Sigmoid colon (tissue), 7 donors: ENCODE data around the gene WDFY4. TPM values are rescaled to one million over a fixed set of nuclear protein-coding genes. Genes with fewer than 3 reads are reported as not detected.

Experiments
- DNase-seq: peaks from one replicate; pipeline ENCODE4 v3.0.0-alpha.2; 2019
- H3K27ac ChIP-seq, 4 donors: fragments of 200-600 bp; sonication (generic); one replicate each; pipeline ENCODE4 v1.5.1; 2016 to 2019; ENCODE audit warnings: mild to moderate bottlenecking in 1 of 4
- H3K27me3 ChIP-seq, 3 donors: fragments of 200-600 bp; sonication (generic); one replicate each; pipeline ENCODE4 v1.5.1; 2019; ENCODE audit warnings: mild to moderate bottlenecking in 1 of 3
- H3K36me3 ChIP-seq, 4 donors: fragments of 200-600 bp; sonication (generic); one replicate each; pipeline ENCODE4 v1.5.1; 2016 to 2019
- H3K4me1 ChIP-seq, 4 donors: fragments of 200-600 bp; sonication (generic); one replicate each; pipeline ENCODE4 v1.5.1; 2017 to 2019
- H3K4me3 ChIP-seq, 4 donors: fragments of 200-600 bp; sonication (generic); one replicate each; pipeline ENCODE4 v1.5.1; 2017 to 2019; ENCODE audit warnings: mild to moderate bottlenecking in 2 of 4, moderate library complexity in 1 of 4
- H3K9me3 ChIP-seq, 4 donors: fragments of 200-600 bp in 3 of 4; sonication (generic) in 3 of 4; one replicate each; pipeline versions ENCODE4 v1.5.1 to v1.6.1; 2013 to 2019
- EP300 ChIP-seq, 4 donors: sonication (generic); formaldehyde crosslinking; IDR thresholded peaks; one replicate each; pipeline ENCODE4 v1.6.1; 2017; ENCODE audit warnings: antibody characterized with exemption in 4 of 4
- POLR2A ChIP-seq, 2 donors: fragments of 450-650 bp; IDR thresholded peaks; one replicate each; pipeline ENCODE4 v1.6.1; 2016; ENCODE audit warnings: antibody characterized with exemption in 2 of 2, mild to moderate bottlenecking in 2 of 2, moderate library complexity in 2 of 2
- POLR2AphosphoS5 ChIP-seq, 4 donors: sonication (generic); formaldehyde crosslinking; IDR thresholded peaks; one replicate each; pipeline ENCODE4 v1.6.1; 2017; ENCODE audit warnings: antibody characterized with exemption in 4 of 4
- whole genome bisulfite sequencing, 2 donors: extraction: QIAGEN DNeasy Blood & Tissue Kit; methylation state at CpG; one replicate each; pipeline ENCODE4 v1.1.7; 2013; 5-methylcytosine and 5-hydroxymethylcytosine counted together
- intact Hi-C: fragments of 100-400 bp; cut with DNase I; formaldehyde crosslinking; loops from one replicate; pipeline ENCODE4 v1.15.1; 2023
- polyA plus RNA-seq, 3 donors: library from polyadenylated mRNA; stranded (reverse); fragments of 200-250 nt; gene quantifications; one replicate each; pipeline ENCODE4 v1.2.3, GENCODE V29; 2013
- total RNA-seq, 4 donors: library from RNA; depleted of rRNA; stranded (reverse); fragments of >200 nt; gene quantifications; one replicate each; pipeline ENCODE4 v1.1.0, GENCODE V29; 2016
- TF ChIP-seq, protein P1 (sequence below), 4 experiments: fragments of 450-650 bp in 3 of 4; fragments of 200-600 bp in 1 of 4; IDR thresholded peaks; one replicate each; pipeline ENCODE4 v1.5.1; 2016 to 2019; ENCODE audit warnings: antibody characterized with exemption in 4 of 4, mild to moderate bottlenecking in 3 of 4, moderate library complexity in 2 of 4
- donor health status: healthy with polysubstance abuse.
- donor health status: Bipolar disorder and iron deficiency.
- donor health status: healthy.

Gene WDFY4
- total and polyA plus RNA-seq, 7 donors: 0.60 to 18.6 (median 2.5) TPM

DNA sequence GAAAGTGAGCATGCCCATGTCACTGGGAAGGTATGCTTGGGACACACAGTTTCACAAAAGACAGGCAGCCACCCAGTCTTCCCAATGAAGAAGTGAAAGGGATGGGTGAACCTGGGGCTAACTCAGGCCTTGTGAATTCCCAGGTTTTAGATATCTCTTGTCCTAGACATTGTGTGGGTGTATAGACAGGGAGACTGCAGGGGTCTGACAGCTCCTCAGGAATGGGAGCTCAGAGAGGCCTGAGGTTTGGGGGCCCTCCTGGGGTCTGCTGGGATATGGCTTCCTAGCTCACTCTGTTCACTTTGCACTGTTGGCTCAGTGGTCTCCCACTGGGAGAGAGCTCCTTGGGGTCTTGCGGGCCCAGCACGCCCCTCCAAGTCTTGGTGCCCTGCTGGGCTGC lies 47.0 kb downstream of the WDFY4 start:
- Histone ChIP-seq H3K9me3 (no peaks in the 10 kb centered on the region), H3K27ac (no peak overlapping the region), H3K36me3 (no peaks in the 10 kb centered on the region), H3K27me3 (peaks cover 0 to 4% (median 0%) of the 10 kb centered on the region in 3 donors), H3K4me1 (no peaks in the 10 kb centered on the region), H3K4me3 (no peak overlapping the region)
- intact Hi-C loops: no loop called here
- DNase-seq: no peak
- WGBS, 2 donors: 91 to 94% methylated on average over 2 of the region's 2 CpGs
- no peak for TF ChIP-seq POLR2AphosphoS5 (IDR thresholded peaks at IDR 0.05)
- TF ChIP-seq POLR2A (IDR thresholded peaks at IDR 0.05): no peak
- TF ChIP-seq, protein P1, sequence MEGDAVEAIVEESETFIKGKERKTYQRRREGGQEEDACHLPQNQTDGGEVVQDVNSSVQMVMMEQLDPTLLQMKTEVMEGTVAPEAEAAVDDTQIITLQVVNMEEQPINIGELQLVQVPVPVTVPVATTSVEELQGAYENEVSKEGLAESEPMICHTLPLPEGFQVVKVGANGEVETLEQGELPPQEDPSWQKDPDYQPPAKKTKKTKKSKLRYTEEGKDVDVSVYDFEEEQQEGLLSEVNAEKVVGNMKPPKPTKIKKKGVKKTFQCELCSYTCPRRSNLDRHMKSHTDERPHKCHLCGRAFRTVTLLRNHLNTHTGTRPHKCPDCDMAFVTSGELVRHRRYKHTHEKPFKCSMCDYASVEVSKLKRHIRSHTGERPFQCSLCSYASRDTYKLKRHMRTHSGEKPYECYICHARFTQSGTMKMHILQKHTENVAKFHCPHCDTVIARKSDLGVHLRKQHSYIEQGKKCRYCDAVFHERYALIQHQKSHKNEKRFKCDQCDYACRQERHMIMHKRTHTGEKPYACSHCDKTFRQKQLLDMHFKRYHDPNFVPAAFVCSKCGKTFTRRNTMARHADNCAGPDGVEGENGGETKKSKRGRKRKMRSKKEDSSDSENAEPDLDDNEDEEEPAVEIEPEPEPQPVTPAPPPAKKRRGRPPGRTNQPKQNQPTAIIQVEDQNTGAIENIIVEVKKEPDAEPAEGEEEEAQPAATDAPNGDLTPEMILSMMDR (IDR thresholded peaks at IDR 0.05): no peak
- TF ChIP-seq EP300 (IDR thresholded peaks at IDR 0.05): no peak

DNA sequence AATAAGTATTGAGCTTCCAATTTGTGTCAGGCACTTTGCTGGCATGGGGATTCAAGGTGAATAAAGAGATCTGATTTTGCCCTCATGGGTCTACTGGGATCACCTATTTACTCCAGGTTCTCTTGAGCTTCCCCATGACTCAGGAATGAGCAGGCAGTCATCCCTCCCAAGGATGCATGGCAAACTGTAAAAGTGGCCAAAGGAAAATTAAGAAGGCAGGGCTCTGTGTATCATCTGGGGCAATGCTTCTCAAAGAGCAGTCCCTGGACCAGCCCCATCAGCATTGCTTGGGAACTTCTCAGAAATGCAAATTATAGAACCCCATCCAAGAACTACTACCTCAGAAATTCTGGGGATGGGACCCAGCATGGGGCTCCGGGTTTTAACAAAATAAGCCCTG lies 48.7 kb downstream of the WDFY4 start:
- Histone ChIP-seq H3K9me3 (no peaks in the 10 kb centered on the region), H3K27me3 (peaks cover 0 to 4% (median 0%) of the 10 kb centered on the region in 3 donors), H3K27ac (no peak overlapping the region), H3K36me3 (no peaks in the 10 kb centered on the region), H3K4me1 (no peaks in the 10 kb centered on the region), H3K4me3 (no peak overlapping the region)
- intact Hi-C loops: no loop called here
- WGBS, 2 donors: 71 to 75% methylated on average over 1 of the region's 1 CpG
- DNase-seq: no peak
- TF ChIP-seq POLR2A (IDR thresholded peaks at IDR 0.05) (no peak), EP300 (IDR thresholded peaks at IDR 0.05) (no peak), POLR2AphosphoS5 (IDR thresholded peaks at IDR 0.05) (no peak)
- TF ChIP-seq, protein P1 (IDR thresholded peaks at IDR 0.05): no peak

DNA sequence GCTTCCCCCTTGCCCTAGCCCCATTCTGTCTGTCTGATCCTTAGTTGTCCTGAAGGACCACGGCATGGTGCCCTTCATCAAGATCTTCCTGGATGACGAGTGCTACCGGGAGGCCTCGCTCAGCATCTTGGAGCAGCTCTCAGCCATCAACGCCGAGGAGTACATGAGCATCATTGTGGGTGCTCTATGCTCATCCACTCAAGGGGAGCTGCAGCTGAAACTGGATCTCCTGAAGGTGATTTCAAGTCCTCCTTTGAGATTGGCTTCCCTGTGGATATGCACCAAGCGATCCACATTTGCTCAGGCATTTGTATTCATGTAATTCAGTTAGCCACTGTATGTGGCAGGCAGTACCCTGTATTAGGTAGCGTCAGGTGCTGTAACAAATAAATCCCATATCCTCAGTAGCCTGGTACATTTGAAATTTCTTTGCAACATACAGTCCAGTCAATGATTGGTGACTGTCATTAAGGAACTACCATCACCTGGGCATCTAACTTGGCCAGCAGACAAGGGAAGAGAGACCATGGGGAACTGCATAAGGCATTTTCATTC lies 51.2 kb downstream of the WDFY4 start:
- no peak overlapping the region for H3K27ac ChIP-seq
- no peak overlapping the region for H3K4me3 ChIP-seq
- H3K36me3 ChIP-seq: no peaks in the 10 kb centered on the region
- TF ChIP-seq, protein P1 (IDR thresholded peaks at IDR 0.05): no peak
- no peak for TF ChIP-seq EP300 (IDR thresholded peaks at IDR 0.05)
- no peak for TF ChIP-seq POLR2A (IDR thresholded peaks at IDR 0.05)
- no peak for TF ChIP-seq POLR2AphosphoS5 (IDR thresholded peaks at IDR 0.05)
- WGBS, 2 donors: 80 to 95% methylated on average over 8 of the region's 8 CpGs
- H3K4me1 ChIP-seq: no peaks in the 10 kb centered on the region
- no peaks in the 10 kb centered on the region for H3K9me3 ChIP-seq
- intact Hi-C loops: no loop called here
- no peak for DNase-seq
- no peaks in the 10 kb centered on the region for H3K27me3 ChIP-seq

DNA sequence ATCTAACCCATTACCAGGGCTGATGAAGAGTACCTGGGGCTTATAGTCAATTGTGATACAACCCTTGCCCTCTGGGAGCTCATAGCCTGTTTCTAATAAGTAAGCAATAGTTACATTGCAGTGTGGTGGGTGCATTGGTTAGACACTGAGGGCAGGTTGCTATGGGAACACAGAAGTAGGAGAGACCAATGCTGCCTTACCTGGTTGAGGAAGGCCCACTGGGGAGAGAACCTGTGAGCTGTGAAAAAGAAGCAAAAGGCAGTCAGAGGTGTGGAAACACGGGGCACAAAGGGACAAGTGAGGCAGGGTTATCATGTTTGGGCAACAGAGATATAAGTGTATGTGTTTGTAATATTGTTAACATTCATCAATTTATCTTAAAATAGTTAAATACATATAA lies 51.9 kb downstream of the WDFY4 start:
- H3K36me3 ChIP-seq: no peaks in the 10 kb centered on the region
- intact Hi-C loops: no loop called here
- TF ChIP-seq, protein P1 (IDR thresholded peaks at IDR 0.05): no peak
- no peak for TF ChIP-seq POLR2A (IDR thresholded peaks at IDR 0.05)
- no peak for TF ChIP-seq EP300 (IDR thresholded peaks at IDR 0.05)
- no peak for TF ChIP-seq POLR2AphosphoS5 (IDR thresholded peaks at IDR 0.05)
- H3K27ac ChIP-seq: no peak overlapping the region
- H3K4me1 ChIP-seq: no peaks in the 10 kb centered on the region
- 0 to 62% methylated on average over 1 of the region's 1 CpG for WGBS, 2 donors
- no peaks in the 10 kb centered on the region for H3K27me3 ChIP-seq
- no peaks in the 10 kb centered on the region for H3K9me3 ChIP-seq
- H3K4me3 ChIP-seq: no peak overlapping the region
- no peak for DNase-seq

DNA sequence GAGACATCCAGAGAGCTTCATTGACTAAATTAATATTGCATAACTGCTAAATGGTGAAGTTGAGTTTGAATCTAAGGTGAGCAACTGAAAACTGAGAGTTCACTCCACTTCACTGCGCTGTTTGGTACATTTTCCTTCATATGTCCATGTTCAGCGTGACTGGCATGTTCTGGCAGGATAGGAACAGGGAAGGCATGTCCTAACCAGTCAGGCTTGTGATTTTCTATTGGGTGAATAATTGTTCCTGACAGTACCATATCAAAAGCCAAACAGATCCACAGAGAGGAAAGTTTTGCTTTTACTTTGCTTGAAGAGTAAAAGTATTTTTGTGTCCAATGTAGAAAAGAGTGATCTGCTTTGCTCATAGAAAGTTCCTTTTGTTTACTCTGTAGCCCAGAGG lies 53.2 kb downstream of the WDFY4 start:
- no peak for DNase-seq
- Histone ChIP-seq H3K27me3 (no peaks in the 10 kb centered on the region), H3K36me3 (no peaks in the 10 kb centered on the region), H3K4me3 (no peak overlapping the region), H3K9me3 (no peaks in the 10 kb centered on the region), H3K27ac (no peak overlapping the region), H3K4me1 (no peaks in the 10 kb centered on the region)
- 88 to 98% methylated on average over 2 of the region's 2 CpGs for WGBS, 2 donors
- TF ChIP-seq, protein P1 (IDR thresholded peaks at IDR 0.05): no peak
- TF ChIP-seq POLR2AphosphoS5 (IDR thresholded peaks at IDR 0.05) (no peak), EP300 (IDR thresholded peaks at IDR 0.05) (no peak), POLR2A (IDR thresholded peaks at IDR 0.05) (no peak)
- intact Hi-C loops: no loop called here
